Mesothelial cell of epicardium (in vitro differentiated cells): Measurements from ENCODE around the gene ASXL3. TPM values are rescaled to one million over a fixed set of nuclear protein-coding genes. Genes with fewer than 3 reads are reported as not detected.

Experiments
- DNase-seq, 2 experiments: peaks; one replicate each; pipeline ENCODE4 v3.0.0; 2021; ENCODE audit warnings: low spot score in 2 of 2; ENCODE audit not compliant: unreplicated experiment in 2 of 2
- H3K27ac Mint-ChIP-seq: 2 replicates; pipeline ENCODE4 v1.8.0; 2021; ENCODE audit warnings: mixed read lengths
- H3K27me3 Mint-ChIP-seq: 2 replicates; pipeline ENCODE4 v1.8.0; 2021; ENCODE audit warnings: low read depth, mixed read lengths
- H3K36me3 Mint-ChIP-seq: 2 replicates; pipeline ENCODE4 v1.8.0; 2021; ENCODE audit warnings: mixed read lengths
- H3K4me1 Mint-ChIP-seq: 2 replicates; pipeline ENCODE4 v1.8.0; 2021; ENCODE audit warnings: mixed read lengths
- H3K4me3 Mint-ChIP-seq: 2 replicates; pipeline ENCODE4 v1.8.0; 2021; ENCODE audit warnings: mild to moderate bottlenecking, moderate library complexity, mixed read lengths
- H3K9me3 Mint-ChIP-seq: 2 replicates; pipeline ENCODE4 v1.8.0; 2021; ENCODE audit warnings: mixed read lengths
- CTCF ChIP-seq: fragments of 200-600 bp; sonication (generic); IDR thresholded peaks from one replicate; pipeline ENCODE4 v1.5.0; 2021; ENCODE audit warnings: antibody characterized with exemption; ENCODE audit not compliant: unreplicated experiment
- total RNA-seq: library from RNA; stranded (reverse); gene quantifications from 3 replicates; pipeline ENCODE4 v1.2.1, GENCODE V29; 2021

ASXL3 gene
- total RNA-seq, 1 donor from 2014 or later: 34.0 TPM

- H3K9me3 Mint-ChIP-seq: no peaks in the 10 kb centered on the region
- H3K27me3 Mint-ChIP-seq: no peaks in the 10 kb centered on the region
- no peak overlapping the region for H3K4me3 Mint-ChIP-seq
- peaks cover 37% of the 10 kb centered on the region for H3K4me1 Mint-ChIP-seq
- H3K36me3 Mint-ChIP-seq: no peaks in the 10 kb centered on the region
- no peak overlapping the region for H3K27ac Mint-ChIP-seq
- DNase-seq: no peak
- no peak for TF ChIP-seq CTCF
Observed at GRCh38 chr18:33594799-33595198, 16.8 kb downstream of the ASXL3 start.

- TF ChIP-seq CTCF: no peak
- H3K9me3 Mint-ChIP-seq: no peaks in the 10 kb centered on the region
- peaks cover 43% of the 10 kb centered on the region for H3K4me1 Mint-ChIP-seq
- H3K27me3 Mint-ChIP-seq: no peaks in the 10 kb centered on the region
- no peaks in the 10 kb centered on the region for H3K36me3 Mint-ChIP-seq
- no peak for DNase-seq
- no peak overlapping the region for H3K4me3 Mint-ChIP-seq
- no peak overlapping the region for H3K27ac Mint-ChIP-seq
Observed at GRCh38 chr18:33596178-33596854, 18.3 kb downstream of the ASXL3 start.

GRCh38 chr18:33600846-33601245, 22.8 kb downstream of the ASXL3 start:
- no peak for DNase-seq
- peaks cover 29% of the 10 kb centered on the region for H3K4me1 Mint-ChIP-seq
- no peaks in the 10 kb centered on the region for H3K27me3 Mint-ChIP-seq
- no peak overlapping the region for H3K27ac Mint-ChIP-seq
- no peaks in the 10 kb centered on the region for H3K36me3 Mint-ChIP-seq
- no peak for TF ChIP-seq CTCF
- no peaks in the 10 kb centered on the region for H3K9me3 Mint-ChIP-seq
- no peak overlapping the region for H3K4me3 Mint-ChIP-seq

- no peak for TF ChIP-seq CTCF
Observed at GRCh38 chr18:33603454-33603853, 25.4 kb downstream of the ASXL3 start.

GRCh38 chr18:33605250-33605649, 27.2 kb downstream of the ASXL3 start:
- no peak for TF ChIP-seq CTCF
- Mint-ChIP-seq H3K9me3 (no peaks in the 10 kb centered on the region), H3K27me3 (no peaks in the 10 kb centered on the region), H3K27ac (no peak overlapping the region), H3K4me3 (no peak overlapping the region), H3K36me3 (peaks cover 3% of the 10 kb centered on the region), H3K4me1 (peaks cover 17% of the 10 kb centered on the region)
- DNase-seq: no peak

More at GRCh38 chr18:33603454-33603853, 25.4 kb downstream of the ASXL3 start:
- DNase-seq: no peak
- Mint-ChIP-seq H3K36me3 (peaks cover 2% of the 10 kb centered on the region), H3K4me1 (peaks cover 26% of the 10 kb centered on the region), H3K9me3 (no peaks in the 10 kb centered on the region), H3K27ac (peak overlapping the region; percentile 23), H3K27me3 (no peaks in the 10 kb centered on the region), H3K4me3 (no peak overlapping the region)

- no peak for TF ChIP-seq CTCF
- no peak for DNase-seq
- no peak overlapping the region for H3K27ac Mint-ChIP-seq
- H3K9me3 Mint-ChIP-seq: no peaks in the 10 kb centered on the region
- peaks cover 12% of the 10 kb centered on the region for H3K4me1 Mint-ChIP-seq
- no peak overlapping the region for H3K4me3 Mint-ChIP-seq
- peaks cover 5% of the 10 kb centered on the region for H3K36me3 Mint-ChIP-seq
- H3K27me3 Mint-ChIP-seq: no peaks in the 10 kb centered on the region
Observed at GRCh38 chr18:33606621-33607020, 28.6 kb downstream of the ASXL3 start.
